Measurements from ENCODE around the gene NRAP.

The NRAP gene

GRCh38 chr10:113603057-113603777 lies 60.6 kb downstream of the NRAP start:
- DNase-seq = no peak

DNA sequence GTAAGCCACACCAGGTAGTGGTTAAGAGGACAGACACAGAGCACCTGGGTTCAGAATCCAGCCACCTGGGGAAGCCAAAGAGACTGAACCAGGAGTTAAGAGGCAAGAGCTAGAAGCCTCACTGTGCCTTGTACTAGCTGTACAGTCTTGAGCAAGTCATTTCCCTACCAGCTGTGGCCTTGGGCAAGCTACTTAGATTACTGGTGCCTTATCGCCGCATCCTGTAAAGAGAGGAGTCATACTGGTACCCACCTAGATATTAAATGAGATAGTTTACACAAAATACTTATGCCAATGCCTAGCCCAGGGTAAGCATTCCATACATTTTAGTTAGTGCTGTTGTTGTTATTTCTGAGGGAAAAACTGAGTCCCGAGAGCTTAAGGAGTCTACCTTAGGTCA lies 63.3 kb downstream of the NRAP start:
- DNase-seq = no peak

DNA sequence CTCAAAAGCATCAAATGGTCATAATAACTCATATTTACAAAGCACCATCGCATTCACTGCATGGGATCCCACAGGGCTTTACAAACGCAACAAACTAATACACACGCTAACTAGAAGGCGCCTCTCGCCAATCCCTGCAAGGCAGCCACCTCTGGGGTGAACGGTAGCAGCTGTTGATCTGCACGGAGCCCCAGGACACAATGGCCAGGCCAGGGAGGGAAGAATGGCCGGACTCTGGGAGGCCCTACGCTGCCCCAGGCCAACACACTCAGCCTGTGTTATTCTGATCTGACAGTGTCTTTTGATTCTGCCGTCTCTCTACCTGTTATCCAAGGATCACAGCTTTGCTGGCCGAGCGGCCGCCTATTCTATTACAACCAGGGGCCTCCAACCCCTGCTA lies 69.2 kb downstream of the NRAP start:
- DNase-seq = no peak

DNA sequence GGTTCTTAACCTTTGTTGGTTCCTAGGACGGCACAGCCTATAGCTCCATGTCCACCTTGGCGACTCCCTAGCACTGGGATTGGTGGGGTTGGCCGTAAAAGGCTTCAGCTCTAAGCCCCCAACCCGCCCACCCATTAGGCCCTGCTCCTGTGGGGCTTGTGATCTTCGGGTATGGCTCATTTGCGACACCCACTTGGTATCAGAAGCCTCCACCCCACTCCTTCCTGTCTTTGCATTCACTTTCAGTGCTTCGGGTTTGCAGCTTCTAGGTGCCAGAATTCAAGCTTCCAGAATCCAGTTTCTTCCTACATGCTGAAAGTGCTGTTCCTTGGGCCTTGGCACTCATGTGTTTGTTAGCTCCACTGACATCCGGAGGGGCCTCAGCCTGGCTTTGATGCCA lies 71.5 kb downstream of the NRAP start:
- no peak for DNase-seq

DNA sequence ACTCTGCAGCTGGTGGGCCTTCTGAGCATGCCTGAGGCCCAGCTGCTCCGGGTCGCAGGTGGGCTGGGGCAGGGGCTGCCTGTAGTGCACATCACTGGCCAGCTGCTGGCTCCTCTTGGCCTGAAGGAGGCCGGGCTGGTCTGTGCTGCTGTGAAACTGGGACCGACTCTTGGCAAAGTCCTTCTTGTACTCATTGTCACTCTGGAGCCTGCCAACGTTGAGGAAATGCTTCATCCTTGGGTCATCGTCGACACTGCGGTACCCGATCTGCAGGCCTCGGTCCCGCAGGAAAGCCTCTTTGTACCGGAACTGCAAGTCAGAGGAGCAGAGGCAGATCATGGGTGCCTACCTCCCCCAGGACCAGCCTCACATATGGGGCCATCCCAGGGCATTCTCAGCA lies 73.3 kb downstream of the NRAP start:
- no peak for DNase-seq

GRCh38 chr10:113589201-113589770 lies 74.6 kb downstream of the NRAP start:
- DNase-seq = no peak

- no peak for DNase-seq
Observed at GRCh38 chr10:113585949-113586348, 77.9 kb downstream of the NRAP start.

- no peak for DNase-seq
Observed at GRCh38 chr10:113583571-113583970, 80.3 kb downstream of the NRAP start.

- DNase-seq = no peak
Observed at GRCh38 chr10:113581092-113581491, 82.7 kb downstream of the NRAP start.

DNA sequence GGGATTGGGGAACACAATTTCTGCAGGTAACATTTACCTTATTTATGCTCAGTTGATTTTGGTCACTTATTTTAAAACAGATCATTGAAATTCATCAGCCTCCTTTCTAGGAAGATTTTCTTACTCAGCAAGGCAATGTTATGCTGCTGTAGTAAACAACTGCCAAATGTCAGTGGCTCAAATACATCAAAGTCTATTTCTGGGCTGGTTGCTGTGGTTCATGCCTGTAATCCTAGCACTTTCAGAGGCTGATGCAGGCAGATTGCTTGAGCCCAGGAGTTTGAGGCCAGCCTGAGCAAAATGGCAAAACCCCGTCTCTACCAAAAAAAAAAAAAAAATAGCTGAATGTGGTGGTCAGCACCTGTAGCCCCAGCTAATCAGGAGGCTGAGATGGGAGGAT lies 85.1 kb downstream of the NRAP start:
- DNase-seq = no peak

DNA sequence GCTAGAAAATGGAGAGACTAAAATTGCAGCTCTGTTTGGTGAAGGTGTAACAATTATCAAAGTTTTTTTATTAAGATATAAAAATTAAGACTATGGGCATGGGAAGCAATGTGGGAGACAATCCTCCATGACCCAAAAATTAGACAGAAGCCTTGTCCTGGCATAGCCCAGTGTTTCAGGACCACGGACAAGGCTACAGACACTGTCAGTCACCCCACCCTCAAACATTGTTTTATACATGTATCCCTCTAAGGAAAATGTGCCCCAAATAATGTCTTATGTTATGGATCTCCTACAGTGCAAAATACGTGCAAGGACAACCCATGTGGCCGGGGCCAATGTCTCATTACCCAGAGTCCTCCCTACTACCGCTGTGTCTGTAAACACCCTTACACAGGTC lies 87.0 kb downstream of the NRAP start:
- no peak for DNase-seq

- no peak for DNase-seq
Observed at GRCh38 chr10:113573368-113573767, 90.5 kb downstream of the NRAP start.

DNA sequence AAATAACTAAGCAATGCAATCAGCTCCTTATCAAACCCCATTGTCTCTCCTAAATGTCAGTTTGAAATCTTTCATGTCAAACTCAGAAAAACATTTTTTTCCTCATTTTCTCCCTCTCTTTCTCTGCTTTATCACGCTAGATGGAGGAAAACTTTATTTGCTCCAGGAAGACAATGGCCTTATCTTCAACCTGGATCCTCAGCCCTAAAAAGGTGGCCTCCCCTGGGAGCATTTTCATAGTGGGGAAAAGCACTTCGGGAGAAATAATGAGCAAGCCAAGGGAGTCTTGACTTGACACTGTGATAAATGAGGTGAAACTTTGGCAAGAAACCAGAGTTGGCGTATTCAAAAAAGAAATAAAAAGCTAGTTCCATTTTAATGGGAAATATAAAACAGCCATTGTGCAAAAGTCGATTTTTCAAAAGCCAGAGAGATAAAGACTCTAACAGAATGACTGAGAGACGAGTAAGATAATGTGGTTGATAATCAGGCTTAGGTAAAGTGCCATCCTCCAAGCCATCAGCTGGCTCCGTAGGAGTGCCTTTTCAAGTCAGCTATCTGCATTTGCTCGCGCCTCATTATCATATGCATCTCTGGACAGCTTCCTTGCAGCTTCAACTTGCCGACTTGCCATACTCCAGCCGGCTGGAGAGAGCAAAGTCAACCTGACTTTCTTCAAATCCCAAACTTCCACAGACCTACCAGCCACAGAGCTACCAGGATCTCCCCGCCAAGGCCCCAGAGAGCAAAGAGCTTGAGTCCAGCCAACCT lies 91.1 kb downstream of the NRAP start:
- no peak for DNase-seq

DNA sequence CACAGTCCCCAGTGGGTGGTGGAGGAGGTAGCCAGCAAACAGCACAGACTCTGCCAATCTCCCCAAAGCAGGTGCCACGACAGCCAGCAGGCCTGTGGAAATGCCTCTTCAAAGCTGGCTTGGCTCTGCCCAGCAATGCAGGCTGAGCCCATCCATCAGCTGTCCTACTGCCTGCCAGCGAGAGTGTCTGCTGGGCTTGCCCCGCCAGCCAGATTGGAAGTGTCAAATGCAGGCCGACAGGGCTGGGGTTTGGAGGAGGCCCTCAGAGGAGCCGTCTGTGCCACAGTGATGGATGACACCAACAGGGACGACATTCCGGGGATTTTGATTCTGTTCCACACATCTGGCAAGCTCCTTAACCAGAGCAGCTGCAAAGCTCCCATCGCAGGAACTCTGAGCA lies 94.3 kb downstream of the NRAP start:
- no peak for DNase-seq

- DNase-seq = no peak
Observed at GRCh38 chr10:113566888-113567287, 97.0 kb downstream of the NRAP start.

DNA sequence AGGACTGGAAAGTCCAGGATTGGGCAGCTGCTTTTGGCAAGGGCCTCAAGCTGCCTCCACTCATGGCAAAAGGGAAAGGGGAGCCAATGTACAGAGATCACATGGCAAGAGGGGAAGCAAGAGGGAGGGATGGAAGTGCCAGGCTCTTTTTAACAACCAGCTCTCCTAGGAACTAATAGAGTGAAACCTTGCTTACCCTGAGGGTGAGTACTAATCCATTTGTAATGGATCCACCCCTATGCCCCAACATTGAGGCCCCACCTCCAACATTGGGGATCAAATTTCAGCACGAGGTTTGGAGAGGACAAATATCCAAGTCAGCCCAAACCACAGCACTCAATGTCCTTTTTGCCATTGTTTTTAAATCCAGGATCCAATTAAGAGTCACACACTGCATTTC lies 98.5 kb downstream of the NRAP start:
- DNase-seq = no peak

DNA sequence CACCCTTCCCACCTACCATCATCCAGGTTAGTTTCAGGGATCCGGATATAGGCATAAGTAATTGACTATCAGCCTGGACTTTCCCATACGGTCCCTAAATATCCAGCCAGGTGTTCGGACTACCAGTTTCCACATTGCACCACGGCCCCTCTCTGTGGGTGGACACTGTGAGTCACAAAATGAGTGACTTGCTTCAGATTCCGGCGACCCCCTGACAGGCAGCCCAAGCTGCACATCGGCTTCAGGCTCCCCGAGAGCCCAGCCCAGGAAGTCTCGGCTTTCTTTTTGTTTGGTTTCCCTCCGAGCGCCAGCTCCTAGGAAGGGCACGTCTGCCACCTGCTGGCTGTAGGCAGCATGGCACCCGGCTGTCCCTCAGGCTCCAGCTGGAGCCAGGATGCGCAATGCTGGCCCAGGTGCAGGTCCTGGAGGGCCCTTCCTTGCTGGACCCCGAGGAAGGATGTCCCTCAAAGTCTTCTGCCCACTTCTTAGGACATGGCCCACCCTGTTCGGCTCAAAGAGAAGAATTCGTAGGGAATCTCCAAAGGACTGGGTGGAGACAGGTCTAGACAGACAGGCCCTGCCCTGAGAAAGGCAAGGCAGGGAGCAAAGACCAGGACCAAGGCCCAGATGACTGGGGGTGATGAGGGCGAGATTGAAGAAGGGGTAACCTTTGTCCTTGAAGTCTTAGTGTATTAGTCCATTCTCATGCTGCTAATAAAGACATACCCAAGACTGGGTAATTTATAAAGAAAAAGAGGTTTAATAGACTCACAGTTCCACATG lies 100.3 kb downstream of the NRAP start:
- peak; percentile 52 for DNase-seq

GRCh38 chr10:113562704-113563103 lies 101.1 kb downstream of the NRAP start:
- no peak for DNase-seq

GRCh38 chr10:113562069-113562468 lies 101.8 kb downstream of the NRAP start:
- DNase-seq = no peak

DNA sequence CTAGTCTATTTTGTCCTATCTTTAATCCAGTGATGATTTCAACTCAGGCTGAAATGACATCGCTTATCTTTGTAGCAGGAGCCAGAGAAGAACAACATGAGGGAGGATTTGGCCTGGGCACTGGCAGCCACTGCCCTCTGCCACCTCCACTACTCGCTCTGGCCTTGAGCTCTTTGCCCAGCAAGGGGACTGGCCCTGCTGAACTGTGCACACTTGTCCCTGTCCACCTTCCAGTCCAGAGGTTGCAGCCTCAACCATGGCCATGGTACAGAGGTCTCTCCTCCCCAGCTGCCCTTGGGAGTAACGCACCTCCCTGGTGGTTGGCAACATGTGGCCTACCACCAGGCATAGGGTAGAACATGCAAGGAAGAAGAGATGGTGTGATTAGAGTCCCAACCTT lies 102.6 kb downstream of the NRAP start:
- no peak for DNase-seq

- DNase-seq = no peak
Observed at GRCh38 chr10:113560071-113560470, 103.8 kb downstream of the NRAP start.

- DNase-seq = no peak
Observed at GRCh38 chr10:113557903-113558321, 105.9 kb downstream of the NRAP start.

- DNase-seq = no peak
Observed at GRCh38 chr10:113557424-113557862, 106.4 kb downstream of the NRAP start.

Data from NCI-H2029 (cell line).